ENCODE data around the gene RABAC1.

The RABAC1 gene

DNA sequence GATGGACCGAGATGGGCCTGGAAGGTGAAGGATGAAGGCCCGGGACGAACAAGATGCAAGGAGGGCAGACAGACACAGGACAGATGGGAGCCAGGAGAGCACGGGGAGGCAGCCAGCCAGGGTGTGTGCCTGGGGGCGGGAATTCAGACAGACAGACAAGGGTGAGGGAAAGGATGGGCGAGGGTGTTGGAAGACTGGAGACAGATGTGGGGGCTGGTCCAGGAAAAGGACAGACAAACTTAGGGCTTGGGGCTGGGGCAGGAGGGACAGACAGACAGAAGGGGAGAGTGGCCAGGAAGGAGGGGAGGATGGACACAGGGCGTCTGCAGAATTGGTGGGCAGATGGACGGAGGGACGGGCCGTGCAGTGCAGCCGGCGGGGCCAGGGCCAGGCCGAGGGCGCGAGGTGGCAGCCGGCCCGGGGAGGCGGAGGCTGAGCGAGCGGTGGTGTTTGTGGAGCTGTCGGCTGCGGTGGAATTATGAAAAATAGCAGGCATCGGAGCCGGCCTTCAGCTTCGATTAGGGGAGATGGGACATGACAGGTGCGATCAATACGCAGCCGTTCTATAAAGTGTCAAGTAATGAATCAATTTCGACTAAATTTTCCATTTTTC, 26.3 kb downstream of the RABAC1 start:
- Histone ChIP-seq H3K27me3 (ENCODE audit: control insufficient read depth, low read length) (no peaks in the 10 kb centered on the region), H3K79me2 (ENCODE audit: control insufficient read depth, low read length) (peaks cover 25% of the 10 kb centered on the region), H4K20me1 (ENCODE audit: control insufficient read depth, insufficient read depth, low read depth, low read length) (no peaks in the 10 kb centered on the region), H3K4me3 (ENCODE audit: low read length) (peak overlapping the region; percentile 91), H3K9me2 (replicated peaks; ENCODE audit: control insufficient read depth, low read length) (no peaks in the 10 kb centered on the region), H3K4me1 (ENCODE audit: control insufficient read depth, low read length) (peaks cover 89% of the 10 kb centered on the region), H3F3A (ENCODE audit: control insufficient read depth, insufficient read depth) (peaks cover 52% of the 10 kb centered on the region), H3K4me2 (ENCODE audit: low read length) (peak overlapping the region; percentile 89), H3K36me3 (ENCODE audit: control insufficient read depth, low read length) (peaks cover 25% of the 10 kb centered on the region), H3K9me3 (ENCODE audit: control insufficient read depth, insufficient read depth, low read length) (no peaks in the 10 kb centered on the region), H3K27ac (ENCODE audit: low read depth, low read length) (peak overlapping the region; percentile 76)
- no peak for TF ChIP-seq EZH2phosphoT487 (IDR thresholded peaks at IDR 0.05; ENCODE audit: borderline replicate concordance, low read length)
- TF ChIP-seq, protein P1, sequence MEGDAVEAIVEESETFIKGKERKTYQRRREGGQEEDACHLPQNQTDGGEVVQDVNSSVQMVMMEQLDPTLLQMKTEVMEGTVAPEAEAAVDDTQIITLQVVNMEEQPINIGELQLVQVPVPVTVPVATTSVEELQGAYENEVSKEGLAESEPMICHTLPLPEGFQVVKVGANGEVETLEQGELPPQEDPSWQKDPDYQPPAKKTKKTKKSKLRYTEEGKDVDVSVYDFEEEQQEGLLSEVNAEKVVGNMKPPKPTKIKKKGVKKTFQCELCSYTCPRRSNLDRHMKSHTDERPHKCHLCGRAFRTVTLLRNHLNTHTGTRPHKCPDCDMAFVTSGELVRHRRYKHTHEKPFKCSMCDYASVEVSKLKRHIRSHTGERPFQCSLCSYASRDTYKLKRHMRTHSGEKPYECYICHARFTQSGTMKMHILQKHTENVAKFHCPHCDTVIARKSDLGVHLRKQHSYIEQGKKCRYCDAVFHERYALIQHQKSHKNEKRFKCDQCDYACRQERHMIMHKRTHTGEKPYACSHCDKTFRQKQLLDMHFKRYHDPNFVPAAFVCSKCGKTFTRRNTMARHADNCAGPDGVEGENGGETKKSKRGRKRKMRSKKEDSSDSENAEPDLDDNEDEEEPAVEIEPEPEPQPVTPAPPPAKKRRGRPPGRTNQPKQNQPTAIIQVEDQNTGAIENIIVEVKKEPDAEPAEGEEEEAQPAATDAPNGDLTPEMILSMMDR (IDR thresholded peaks at IDR 0.05; ENCODE audit: low read depth, low read length, poor library complexity, severe bottlenecking): no peak

DNA sequence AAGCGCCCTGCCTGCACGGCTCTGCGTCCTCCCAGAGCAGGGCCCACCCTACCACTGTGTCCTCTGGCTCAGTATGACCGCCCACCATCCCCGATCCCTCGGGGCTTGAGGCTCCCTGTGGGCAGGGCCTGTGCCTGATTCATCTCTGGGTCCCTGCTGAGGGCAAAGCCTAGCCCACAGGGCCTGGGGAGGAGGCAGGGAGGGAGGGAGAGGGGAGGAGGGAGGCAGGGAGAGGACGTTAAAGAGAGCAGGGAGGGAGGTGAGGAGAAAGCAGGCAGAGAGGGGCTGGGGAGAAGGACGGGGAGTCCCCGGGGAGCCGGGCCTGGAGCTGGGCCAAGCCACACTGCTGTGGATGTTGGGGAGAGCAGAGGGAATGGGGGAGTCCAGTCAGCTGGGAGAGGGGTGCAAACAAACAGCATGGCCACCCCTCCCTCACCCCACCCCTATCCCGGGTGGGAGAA, 26.8 kb downstream of the RABAC1 start:
- H3K4me2 ChIP-seq (ENCODE audit: low read length): peak overlapping the region; percentile 89

DNA sequence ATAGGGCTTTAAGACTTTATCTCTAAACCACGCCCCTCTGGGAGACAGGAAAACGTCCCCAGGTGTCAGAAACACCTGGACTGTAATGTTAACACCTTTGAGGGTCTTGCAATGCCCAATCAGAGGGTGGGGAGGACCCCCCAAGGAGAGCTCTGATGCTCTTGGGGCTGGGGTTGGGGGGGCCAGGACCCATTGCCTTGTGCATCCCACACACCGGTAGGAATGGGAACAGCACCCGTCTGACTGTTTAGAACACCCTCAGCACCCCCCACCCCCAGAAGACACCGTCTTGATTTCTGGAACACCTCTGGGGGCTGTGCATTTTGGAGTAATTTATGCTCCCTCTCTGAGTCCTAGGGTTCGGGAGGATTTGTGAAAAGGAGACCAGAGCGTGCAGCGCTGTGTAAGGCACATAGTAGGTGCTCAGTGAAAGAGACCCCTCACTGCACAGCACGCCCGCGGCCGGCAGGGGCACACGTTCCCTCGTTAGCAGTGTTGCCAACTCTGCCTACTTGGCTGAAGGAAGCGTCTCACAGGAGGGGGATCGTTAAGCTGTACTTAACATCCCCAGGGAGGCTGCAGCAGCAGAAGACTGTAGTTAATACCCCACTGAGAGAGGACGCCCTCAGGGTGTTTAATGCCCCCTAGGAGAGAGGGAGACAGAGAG, 28.1 kb downstream of the RABAC1 start:
- Histone ChIP-seq H3K79me2 (ENCODE audit: control insufficient read depth, low read length) (peaks cover 36% of the 10 kb centered on the region), H3K4me1 (ENCODE audit: control insufficient read depth, low read length) (peaks cover 81% of the 10 kb centered on the region), H4K20me1 (ENCODE audit: control insufficient read depth, insufficient read depth, low read depth, low read length) (no peaks in the 10 kb centered on the region), H3K9me3 (ENCODE audit: control insufficient read depth, insufficient read depth, low read length) (no peaks in the 10 kb centered on the region), H3K4me3 (ENCODE audit: low read length) (peak overlapping the region; percentile 91), H3K4me2 (ENCODE audit: low read length) (peak overlapping the region; percentile 89), H3K27ac (ENCODE audit: low read depth, low read length) (peak overlapping the region; percentile 76), H3K36me3 (ENCODE audit: control insufficient read depth, low read length) (peaks cover 28% of the 10 kb centered on the region), H3K9me2 (replicated peaks; ENCODE audit: control insufficient read depth, low read length) (no peaks in the 10 kb centered on the region), H3F3A (ENCODE audit: control insufficient read depth, insufficient read depth) (peaks cover 35% of the 10 kb centered on the region), H3K27me3 (ENCODE audit: control insufficient read depth, low read length) (no peaks in the 10 kb centered on the region)
- no peak for TF ChIP-seq EZH2phosphoT487 (IDR thresholded peaks at IDR 0.05; ENCODE audit: borderline replicate concordance, low read length)
- TF ChIP-seq, protein P1 (IDR thresholded peaks at IDR 0.05; ENCODE audit: low read depth, low read length, poor library complexity, severe bottlenecking): peak; percentile 90

More for the DNA sequence above, 26.8 kb downstream of the RABAC1 start:
- Histone ChIP-seq H3K27ac (ENCODE audit: low read depth, low read length) (peak overlapping the region; percentile 76), H3K9me3 (ENCODE audit: control insufficient read depth, insufficient read depth, low read length) (no peaks in the 10 kb centered on the region), H3K36me3 (ENCODE audit: control insufficient read depth, low read length) (peaks cover 25% of the 10 kb centered on the region), H3K79me2 (ENCODE audit: control insufficient read depth, low read length) (peaks cover 29% of the 10 kb centered on the region), H3K9me2 (replicated peaks; ENCODE audit: control insufficient read depth, low read length) (no peaks in the 10 kb centered on the region), H3F3A (ENCODE audit: control insufficient read depth, insufficient read depth) (peaks cover 47% of the 10 kb centered on the region), H3K4me1 (ENCODE audit: control insufficient read depth, low read length) (peaks cover 87% of the 10 kb centered on the region), H3K27me3 (ENCODE audit: control insufficient read depth, low read length) (no peaks in the 10 kb centered on the region), H3K4me3 (ENCODE audit: low read length) (peak overlapping the region; percentile 91), H4K20me1 (ENCODE audit: control insufficient read depth, insufficient read depth, low read depth, low read length) (no peaks in the 10 kb centered on the region)
- TF ChIP-seq, protein P1 (IDR thresholded peaks at IDR 0.05; ENCODE audit: low read depth, low read length, poor library complexity, severe bottlenecking): no peak
- no peak for TF ChIP-seq EZH2phosphoT487 (IDR thresholded peaks at IDR 0.05; ENCODE audit: borderline replicate concordance, low read length)

All from DOHH2 (cell line).